GM23248 (cell line): ENCODE data around the gene CCNE1. TPM values are rescaled to one million over a fixed set of nuclear protein-coding genes. Genes with fewer than 3 reads are reported as not detected.
A peak's percentile ranks its signal among the peaks of the same experiment; 100 is the strongest.

ENCODE experiments used
- DNase-seq: peaks from one replicate; pipeline ENCODE4 v3.0.0-alpha.2; 2015
- H2AFZ ChIP-seq: fragments of 200-600 bp; sonication (generic); 2 replicates; pipeline ENCODE4 v1.6.1; 2016; ENCODE audit warnings: antibody characterized with exemption
- H3F3A ChIP-seq: fragments of 200-600 bp; sonication (generic); 2 replicates; pipeline ENCODE4 v1.6.1; 2016; ENCODE audit warnings: mild to moderate bottlenecking, antibody characterized with exemption, mixed run types; ENCODE audit not compliant: insufficient read depth
- H3K27ac ChIP-seq: fragments of 200-600 bp; sonication (generic); 2 replicates; pipeline ENCODE4 v1.5.1; 2016; ENCODE audit warnings: mild to moderate bottlenecking
- H3K27me3 ChIP-seq: fragments of 200-600 bp; sonication (generic); replicated peaks from 2 replicates; pipeline ENCODE4 v1.6.1; 2016; ENCODE audit warnings: mild to moderate bottlenecking; ENCODE audit not compliant: insufficient read depth
- H3K36me3 ChIP-seq: fragments of 200-600 bp; sonication (generic); 2 replicates; pipeline ENCODE4 v1.6.1; 2016; ENCODE audit warnings: low read depth, mild to moderate bottlenecking
- H3K4me1 ChIP-seq: fragments of 200-600 bp; sonication (generic); 2 replicates; pipeline ENCODE4 v1.6.1; 2016; ENCODE audit warnings: mild to moderate bottlenecking; ENCODE audit not compliant: insufficient read depth
- H3K4me2 ChIP-seq: fragments of 200-600 bp; sonication (generic); one replicate; pipeline ENCODE4 v1.6.1; 2016; ENCODE audit warnings: mild to moderate bottlenecking; ENCODE audit not compliant: unreplicated experiment
- H3K4me3 ChIP-seq: fragments of 200-600 bp; sonication (generic); 2 replicates; pipeline ENCODE4 v1.5.1; 2016; ENCODE audit warnings: mild to moderate bottlenecking
- H3K79me2 ChIP-seq: fragments of 200-600 bp; sonication (generic); 2 replicates; pipeline ENCODE4 v1.6.1; 2016; ENCODE audit warnings: mild to moderate bottlenecking; ENCODE audit not compliant: insufficient read depth
- H3K9ac ChIP-seq: fragments of 200-600 bp; sonication (generic); 2 replicates; pipeline ENCODE4 v1.6.1; 2016; ENCODE audit warnings: mild to moderate bottlenecking
- H3K9me2 ChIP-seq: fragments of 200-600 bp; sonication (generic); 2 replicates; pipeline ENCODE4 v1.6.1; 2016; ENCODE audit warnings: mixed run types, mild to moderate bottlenecking, moderate library complexity; ENCODE audit not compliant: insufficient read depth
- H3K9me3 ChIP-seq: fragments of 200-600 bp; sonication (generic); one replicate; pipeline ENCODE4 v1.6.1; 2017; ENCODE audit warnings: low read depth
- H4K20me1 ChIP-seq: fragments of 200-600 bp; sonication (generic); 2 replicates; pipeline ENCODE4 v1.6.0; 2016; ENCODE audit not compliant: insufficient read depth
- EZH2 ChIP-seq: fragments of 200-600 bp; sonication (generic); IDR thresholded peaks from 2 replicates; pipeline ENCODE4 v1.6.1; 2018; ENCODE audit warnings: antibody characterized with exemption, mild to moderate bottlenecking; ENCODE audit not compliant: insufficient read depth, poor library complexity, severe bottlenecking
- EZH2phosphoT487 ChIP-seq: fragments of 200-600 bp; sonication (generic); IDR thresholded peaks from 2 replicates; pipeline ENCODE4 v1.6.1; 2018; ENCODE audit warnings: antibody characterized with exemption, moderate library complexity, mild to moderate bottlenecking, low read depth; ENCODE audit not compliant: insufficient read depth
- WGBS, 2 experiments: methylation state at CpG; one replicate each; pipeline ENCODE4 v1.1.6; 2015 to 2017; ENCODE audit warnings: low lambda C conversion rate in 2 of 2, low coverage in 1 of 2; ENCODE audit errors: missing lambda C conversion rate in 2 of 2; 5-methylcytosine and 5-hydroxymethylcytosine counted together
- in situ Hi-C: fragments of 300-500 bp; cut with MboI; formaldehyde crosslinking; loops from 2 replicates; pipeline ENCODE4 v1.15.0; 2020
- polyA plus RNA-seq: library from polyadenylated mRNA; unstranded; fragments of >200 nt; fragmentation: Nextera tagmentation; extraction: Ambion mirVana; gene quantifications from 2 replicates; pipeline ENCODE4 v1.2.1, GENCODE V29; 2016
- total RNA-seq: library from RNA; depleted of rRNA; stranded (reverse); fragments of >200 nt; shearing (Covaris generic); gene quantifications from 2 replicates; pipeline ENCODE4 v1.2.3, GENCODE V29; 2014

CCNE1 gene
- total and polyA plus RNA-seq, 2 experiments from 2014 or later, result 5.1 to 6.5 TPM

GRCh38 chr19:29844891-29845573 is 33.2 kb downstream of the CCNE1 start:
- no peaks in the 10 kb centered on the region for H3K9me2 ChIP-seq
- no peaks in the 10 kb centered on the region for H3K36me3 ChIP-seq
- peak; percentile 90 for DNase-seq
- H4K20me1 ChIP-seq, result no peaks in the 10 kb centered on the region
- H3K27me3 ChIP-seq, result no peaks in the 10 kb centered on the region; the same call in 1 of the 2 replicates
- H3K9ac ChIP-seq, result peak overlapping the region; percentile 74
- H3F3A ChIP-seq, result no peaks in the 10 kb centered on the region
- whole genome bisulfite sequencing, 2 experiments, result 0 to 1% methylated on average over 19 to 49 of the region's 49 CpGs
- no peaks in the 10 kb centered on the region for H3K79me2 ChIP-seq
- H3K4me2 ChIP-seq, result peak overlapping the region; percentile 99
- H3K9me3 ChIP-seq, result no peaks in the 10 kb centered on the region
- TF ChIP-seq EZH2 (no peak), EZH2phosphoT487 (no peak)
- peak overlapping the region; percentile 28; the same call in 1 of the 2 replicates for H3K27ac ChIP-seq
- peak overlapping the region; percentile 91 for H3K4me3 ChIP-seq
- in situ Hi-C loops, result no loop called here
- peak overlapping the region; percentile 100 for H2AFZ ChIP-seq
- H3K4me1 ChIP-seq, result peaks cover 14% of the 10 kb centered on the region; the same call in 1 of the 2 replicates

GRCh38 chr19:29845574-29846176 is 33.9 kb downstream of the CCNE1 start:
- no peaks in the 10 kb centered on the region for H3K9me3 ChIP-seq
- no peaks in the 10 kb centered on the region for H3K79me2 ChIP-seq
- H3F3A ChIP-seq, result no peaks in the 10 kb centered on the region
- no peaks in the 10 kb centered on the region for H4K20me1 ChIP-seq
- peak overlapping the region; percentile 91 for H3K4me3 ChIP-seq
- peak overlapping the region; percentile 74 for H3K9ac ChIP-seq
- H3K9me2 ChIP-seq, result no peaks in the 10 kb centered on the region
- no peaks in the 10 kb centered on the region for H3K27me3 ChIP-seq
- peak overlapping the region; percentile 100 for H2AFZ ChIP-seq
- peak; percentile 71 for DNase-seq
- in situ Hi-C loops, result no loop called here
- H3K4me2 ChIP-seq, result peak overlapping the region; percentile 99
- H3K27ac ChIP-seq, result peak overlapping the region; percentile 18; the same call in 1 of the 2 replicates
- TF ChIP-seq EZH2, result no peak
- no peak for TF ChIP-seq EZH2phosphoT487
- WGBS, 2 experiments, result 2% methylated on average over 22 of the region's 22 CpGs
- H3K4me1 ChIP-seq, result peaks cover 14% of the 10 kb centered on the region; the same call in 1 of the 2 replicates
- no peaks in the 10 kb centered on the region for H3K36me3 ChIP-seq

- TF ChIP-seq EZH2, result no peak
- no peak for TF ChIP-seq EZH2phosphoT487
- in situ Hi-C loops, result no loop called here
- WGBS, 2 experiments, result 32 to 42% methylated on average over 2 of the region's 2 CpGs
Observed at GRCh38 chr19:29849208-29849607, 37.4 kb downstream of the CCNE1 start.

GRCh38 chr19:29850482-29850881 is 38.7 kb downstream of the CCNE1 start:
- Histone ChIP-seq H2AFZ (no peak overlapping the region), H3K4me1 (0 out of 2 replicates have a peak, but pooled peaks cover 4% of the 10 kb centered on the region), H3K27ac (no peak overlapping the region), H3K9me2 (no peaks in the 10 kb centered on the region), H3K9ac (no peak overlapping the region), H3K27me3 (0 out of 2 replicates have a peak, but pooled peaks cover 11% of the 10 kb centered on the region), H3K4me2 (no peak overlapping the region), H3K36me3 (no peaks in the 10 kb centered on the region), H3F3A (no peaks in the 10 kb centered on the region), H3K79me2 (no peaks in the 10 kb centered on the region), H4K20me1 (no peaks in the 10 kb centered on the region), H3K4me3 (no peak overlapping the region), H3K9me3 (no peaks in the 10 kb centered on the region)
- DNase-seq, result no peak
- in situ Hi-C loops, result loop anchor here (25.0 kb wide), 1 partner anchor 88 kb away; no protein-coding TSS in a partner anchor
- no peak for TF ChIP-seq EZH2phosphoT487
- no peak for TF ChIP-seq EZH2
- 20 to 26% methylated on average over 2 of the region's 2 CpGs for WGBS, 2 experiments

More at GRCh38 chr19:29849208-29849607, 37.4 kb downstream of the CCNE1 start:
- no peaks in the 10 kb centered on the region for H3K9me2 ChIP-seq
- H3K27me3 ChIP-seq, result 0 out of 2 replicates have a peak, but pooled peaks cover 11% of the 10 kb centered on the region
- no peak for DNase-seq
- no peaks in the 10 kb centered on the region for H3K36me3 ChIP-seq
- no peaks in the 10 kb centered on the region for H3K79me2 ChIP-seq
- no peaks in the 10 kb centered on the region for H3K9me3 ChIP-seq
- 0 out of 2 replicates have a peak, but pooled peaks cover 5% of the 10 kb centered on the region for H3K4me1 ChIP-seq
- no peak overlapping the region for H3K9ac ChIP-seq
- H3K4me3 ChIP-seq, result no peak overlapping the region
- H3K4me2 ChIP-seq, result no peak overlapping the region
- no peak overlapping the region for H3K27ac ChIP-seq
- no peak overlapping the region for H2AFZ ChIP-seq
- H4K20me1 ChIP-seq, result no peaks in the 10 kb centered on the region
- H3F3A ChIP-seq, result no peaks in the 10 kb centered on the region
